Smooth muscle cell (in vitro differentiated cells): ENCODE results near the gene PARL. TPM values are rescaled to one million over a fixed set of nuclear protein-coding genes. Genes with fewer than 3 reads are reported as not detected.

Experiments used
- DNase-seq: peaks from one replicate; lab custom pipeline; 2025; ENCODE audit not compliant: unreplicated experiment; lab: John Stamatoyannopoulos, UW
- H2AFZ ChIP-seq: fragments of 200-600 bp; sonication (generic); 2 replicates; pipeline ENCODE4 v1.6.0; 2016; ENCODE audit warnings: antibody characterized with exemption, low read depth, mild to moderate bottlenecking
- H3F3A ChIP-seq: fragments of 200-600 bp; sonication (generic); 2 replicates; pipeline ENCODE4 v1.6.0; 2017; ENCODE audit warnings: antibody characterized with exemption, low read depth
- H3K27ac ChIP-seq: fragments of 200-600 bp; sonication (generic); 2 replicates; pipeline ENCODE4 v1.5.1; 2016; ENCODE audit warnings: low read depth, mild to moderate bottlenecking
- H3K27me3 ChIP-seq: fragments of 200-600 bp; sonication (generic); 2 replicates; pipeline ENCODE4 v1.6.1; 2016; ENCODE audit warnings: low read depth, mild to moderate bottlenecking
- H3K36me3 ChIP-seq: fragments of 200-600 bp; sonication (generic); 2 replicates; pipeline ENCODE4 v1.5.1; 2016; ENCODE audit warnings: low read depth
- H3K4me1 ChIP-seq: fragments of 200-600 bp; sonication (generic); 2 replicates; pipeline ENCODE4 v1.5.1; 2016; ENCODE audit warnings: low read depth
- H3K4me2 ChIP-seq: fragments of 200-600 bp; sonication (generic); 2 replicates; pipeline ENCODE4 v1.6.0; 2016; ENCODE audit warnings: mild to moderate bottlenecking
- H3K4me3 ChIP-seq: fragments of 200-600 bp; sonication (generic); 2 replicates; pipeline ENCODE4 v1.5.1; 2016; ENCODE audit warnings: mild to moderate bottlenecking
- H3K79me2 ChIP-seq: fragments of 200-600 bp; sonication (generic); 2 replicates; pipeline ENCODE4 v1.6.0; 2016; ENCODE audit warnings: low read depth, mild to moderate bottlenecking
- H3K9ac ChIP-seq: fragments of 200-600 bp; sonication (generic); 2 replicates; pipeline ENCODE4 v1.6.0; 2016; ENCODE audit warnings: low read depth
- H3K9me3 ChIP-seq: fragments of 200-600 bp; sonication (generic); replicated peaks from 2 replicates; pipeline ENCODE4 v1.5.1; 2016; ENCODE audit warnings: low read depth
- H4K20me1 ChIP-seq: fragments of 200-600 bp; sonication (generic); 2 replicates; pipeline ENCODE4 v1.6.0; 2016; ENCODE audit warnings: low read depth
- CTCF ChIP-seq: fragments of 200-600 bp; sonication (generic); IDR thresholded peaks from 2 replicates; pipeline ENCODE4 v1.5.1; 2017; ENCODE audit warnings: borderline replicate concordance, mild to moderate bottlenecking, antibody characterized with exemption; ENCODE audit not compliant: insufficient read depth, poor library complexity, severe bottlenecking
- WGBS: methylation state at CpG from one replicate; pipeline ENCODE4 v1.1.7; 2016; ENCODE audit warnings: low lambda C conversion rate; 5-methylcytosine and 5-hydroxymethylcytosine counted together
- polyA plus RNA-seq: library from polyadenylated mRNA; unstranded; fragments of >200 nt; fragmentation: Nextera tagmentation; extraction: Ambion mirVana; gene quantifications from 2 replicates; pipeline ENCODE4 v1.2.1, GENCODE V29; 2016
- total RNA-seq: library from RNA; depleted of rRNA; stranded (reverse); fragments of >200 nt; gene quantifications from 2 replicates; pipeline ENCODE4 v1.2.3, GENCODE V29; 2014

PARL gene
- total and polyA plus RNA-seq, 2 experiments from 2014 or later: 53.7 to 79.3 TPM

GRCh38 chr3:183922421-183922820 lies 37.7 kb upstream of the PARL start:
- no peak overlapping the region for H3K9ac ChIP-seq
- no peak overlapping the region for H2AFZ ChIP-seq
- H3K9me3 ChIP-seq: no peaks in the 10 kb centered on the region
- H3K27ac ChIP-seq: no peak overlapping the region
- H3K4me3 ChIP-seq: no peak overlapping the region
- H3K79me2 ChIP-seq: no peaks in the 10 kb centered on the region
- H3K36me3 ChIP-seq: peaks cover 4% of the 10 kb centered on the region
- H3K4me1 ChIP-seq: no peaks in the 10 kb centered on the region
- no peak for TF ChIP-seq CTCF
- no peak overlapping the region for H3K4me2 ChIP-seq
- 96% methylated on average over 4 of the region's 4 CpGs for WGBS
- no peaks in the 10 kb centered on the region for H3F3A ChIP-seq
- DNase-seq: no peak
- no peaks in the 10 kb centered on the region for H3K27me3 ChIP-seq
- H4K20me1 ChIP-seq: no peaks in the 10 kb centered on the region

- Histone ChIP-seq H3K27me3 (no peaks in the 10 kb centered on the region), H2AFZ (no peak overlapping the region), H3F3A (no peaks in the 10 kb centered on the region), H3K4me3 (no peak overlapping the region), H3K9me3 (no peaks in the 10 kb centered on the region), H3K27ac (no peak overlapping the region), H4K20me1 (no peaks in the 10 kb centered on the region), H3K4me2 (no peak overlapping the region), H3K79me2 (no peaks in the 10 kb centered on the region), H3K4me1 (no peaks in the 10 kb centered on the region), H3K36me3 (peaks cover 4% of the 10 kb centered on the region), H3K9ac (no peak overlapping the region)
- no peak for TF ChIP-seq CTCF
- 96% methylated on average over 15 of the region's 15 CpGs for WGBS
- no peak for DNase-seq
Measured at GRCh38 chr3:183921096-183921495, 36.4 kb upstream of the PARL start.

GRCh38 chr3:183920416-183920815 lies 35.7 kb upstream of the PARL start:
- H3K9ac ChIP-seq: no peak overlapping the region
- no peak overlapping the region for H3K4me2 ChIP-seq
- no peaks in the 10 kb centered on the region for H3K4me1 ChIP-seq
- no peak overlapping the region for H3K27ac ChIP-seq
- WGBS: 91% methylated on average over 14 of the region's 14 CpGs
- H3K9me3 ChIP-seq: no peaks in the 10 kb centered on the region
- DNase-seq: no peak
- H2AFZ ChIP-seq: no peak overlapping the region
- H3K36me3 ChIP-seq: peaks cover 4% of the 10 kb centered on the region
- H3K79me2 ChIP-seq: no peaks in the 10 kb centered on the region
- H3F3A ChIP-seq: no peaks in the 10 kb centered on the region
- TF ChIP-seq CTCF: no peak
- no peak overlapping the region for H3K4me3 ChIP-seq
- H4K20me1 ChIP-seq: no peaks in the 10 kb centered on the region
- no peaks in the 10 kb centered on the region for H3K27me3 ChIP-seq

- 91% methylated on average over 2 of the region's 2 CpGs for WGBS
- Histone ChIP-seq H2AFZ (no peak overlapping the region), H3K36me3 (peaks cover 4% of the 10 kb centered on the region), H3K27ac (no peak overlapping the region), H3K9me3 (no peaks in the 10 kb centered on the region), H3K79me2 (no peaks in the 10 kb centered on the region), H3K4me2 (no peak overlapping the region), H3K27me3 (no peaks in the 10 kb centered on the region), H4K20me1 (no peaks in the 10 kb centered on the region), H3K4me1 (no peaks in the 10 kb centered on the region), H3K9ac (no peak overlapping the region), H3F3A (no peaks in the 10 kb centered on the region), H3K4me3 (no peak overlapping the region)
- no peak for TF ChIP-seq CTCF
- DNase-seq: no peak
Measured at GRCh38 chr3:183918178-183918577, 33.5 kb upstream of the PARL start.
